Naive thymus-derived CD8-positive, alpha-beta T cell (primary cell): Measurements from ENCODE around the gene MITF. TPM values are rescaled to one million over a fixed set of nuclear protein-coding genes. Genes with fewer than 3 reads are reported as not detected.

Experiments
- ATAC-seq, 2 donors: fragments of 150-1000 bp; cut with Tn5 transposase in 1 of 2; sonication (Bioruptor Pico), chemical (Tn5 transposase) in 1 of 2; 1 replicate in 1 of 2; 2 replicates in 1 of 2; pipeline ENCODE4 v1.10.0; 2021; ENCODE audit warnings: mild to moderate bottlenecking in 2 of 2, moderate library complexity in 2 of 2
- POLR2A ChIA-PET: fragments of 350-600 bp; sonication (Branson Sonifier 250); formaldehyde crosslinking; loops from one replicate; lab custom pipeline; 2021; ENCODE audit warnings: antibody characterized with exemption; lab: Charles Lee
- DNase-seq, 10 donors: peaks; one replicate each; pipeline versions ENCODE4 v3.0.0 to v3.0.0-alpha.2; 2020 to 2022
- H3K27ac Mint-ChIP-seq, 10 donors: one replicate each; pipeline ENCODE4 v1.8.0; 2020 to 2022; ENCODE audit warnings: mild to moderate bottlenecking in 10 of 10, mixed read lengths in 10 of 10, moderate library complexity in 4 of 10, inconsistent platforms in 1 of 10
- H3K27me3 Mint-ChIP-seq, 5 donors: one replicate each; pipeline ENCODE4 v1.8.0; 2021 to 2022; ENCODE audit warnings: mixed read lengths in 5 of 5
- H3K36me3 Mint-ChIP-seq, 3 donors: one replicate each; pipeline ENCODE4 v1.8.0; 2020 to 2022; ENCODE audit warnings: mixed read lengths in 3 of 3, mild to moderate bottlenecking in 2 of 3, inconsistent platforms in 1 of 3
- H3K4me1 Mint-ChIP-seq, 4 donors: one replicate each; pipeline ENCODE4 v1.8.0; 2021 to 2022; ENCODE audit warnings: mixed read lengths in 4 of 4
- H3K4me3 Mint-ChIP-seq, 10 donors: one replicate each; pipeline ENCODE4 v1.8.0; 2020 to 2022; ENCODE audit warnings: mild to moderate bottlenecking in 10 of 10, mixed read lengths in 10 of 10, moderate library complexity in 6 of 10, inconsistent platforms in 1 of 10
- H3K9me3 Mint-ChIP-seq, 9 donors: one replicate each; pipeline ENCODE4 v1.8.0; 2020 to 2022; ENCODE audit warnings: mixed read lengths in 9 of 9, mild to moderate bottlenecking in 3 of 9, inconsistent platforms in 1 of 9, moderate library complexity in 1 of 9
- polyA plus RNA-seq, 3 donors: library from polyadenylated mRNA; unstranded; fragments of 300-500 nt; fragmentation: Illumina TruSeq; gene quantifications; one replicate each; pipeline ENCODE4 v1.2.3, GENCODE V29; 2021
- total RNA-seq, 8 experiments: library from RNA in 2 of 8; stranded (reverse) in 2 of 8; gene quantifications; one replicate each; pipeline ENCODE4 v1.2.3 and lab custom pipeline; 2021 to 2026

MITF gene
- total and polyA plus RNA-seq, 5 experiments from 2014 or later, result 0.23 to 0.33 TPM; not detected in 3

DNA sequence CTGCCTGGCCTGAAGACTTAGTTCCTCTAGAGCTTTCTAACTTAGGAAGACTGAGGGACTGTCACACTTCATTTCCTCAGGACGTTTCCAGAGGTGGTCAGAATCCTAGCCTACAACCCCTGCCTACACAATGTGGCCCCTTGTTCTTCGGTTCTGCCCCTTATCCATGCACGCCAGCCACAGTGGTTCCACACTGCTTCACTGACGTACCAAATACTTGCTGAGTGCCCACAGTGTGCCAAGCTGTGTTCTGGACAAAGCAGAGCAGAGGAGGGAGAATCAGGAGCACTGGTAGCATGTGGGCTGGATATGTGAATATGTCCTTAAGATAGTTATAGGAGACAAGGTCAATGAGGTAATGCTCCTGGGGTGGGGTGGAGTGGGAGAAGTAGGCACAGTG lies 189.8 kb downstream of the MITF start:
- H3K9me3 Mint-ChIP-seq, result peaks cover 0 to 2% (median 0%) of the 10 kb centered on the region in 9 donors
- H3K27ac Mint-ChIP-seq, result no peak overlapping the region
- no peak for ATAC-seq
- H3K4me1 Mint-ChIP-seq, result no peaks in the 10 kb centered on the region
- H3K27me3 Mint-ChIP-seq, result peaks cover 0 to 7% (median 0%) of the 10 kb centered on the region in 5 donors
- POLR2A ChIA-PET, result no interaction called here
- no peak for DNase-seq
- no peak overlapping the region for H3K4me3 Mint-ChIP-seq
- no peaks in the 10 kb centered on the region for H3K36me3 Mint-ChIP-seq

DNA sequence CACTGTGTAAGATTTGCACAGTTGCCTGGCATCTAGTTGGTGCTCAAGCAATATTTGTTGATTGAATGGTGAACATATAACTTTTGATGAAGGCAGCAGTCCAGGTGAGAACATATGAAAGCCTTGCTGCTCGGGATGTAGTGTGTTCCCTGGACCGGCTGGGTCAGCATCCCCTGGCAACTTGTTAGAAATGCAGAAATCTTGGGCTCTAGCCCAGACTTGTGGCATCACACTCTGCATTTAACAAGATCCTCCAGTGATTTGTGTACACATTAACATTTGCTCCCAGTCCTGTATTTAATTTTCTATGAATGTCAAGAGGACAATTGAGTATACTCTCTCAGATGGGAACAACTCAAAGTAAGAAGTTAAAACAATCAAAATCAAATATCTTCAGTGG lies 191.3 kb downstream of the MITF start:
- DNase-seq, result no peak
- peaks cover 0 to 2% (median 0%) of the 10 kb centered on the region in 9 donors for H3K9me3 Mint-ChIP-seq
- POLR2A ChIA-PET, result no interaction called here

DNA sequence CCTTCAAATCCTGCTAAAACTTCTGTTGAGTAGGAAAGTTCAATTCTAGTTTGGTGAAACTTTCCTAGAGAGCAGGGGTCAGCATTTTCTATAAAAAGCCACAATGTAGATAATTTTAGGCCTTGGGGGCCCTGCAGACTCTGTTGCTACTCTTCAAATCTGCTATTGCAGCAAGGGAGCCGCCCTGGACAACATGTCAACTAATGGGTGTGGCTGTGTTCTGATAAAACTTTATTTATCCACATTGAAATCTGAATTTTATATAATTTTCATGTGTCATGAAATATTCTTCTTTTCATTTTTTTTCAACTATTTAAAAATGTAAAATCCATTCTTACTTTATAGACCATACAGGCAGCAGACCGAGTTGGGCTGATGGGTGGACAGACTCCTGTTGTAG lies 192.8 kb downstream of the MITF start:
- Mint-ChIP-seq H3K4me3 (no peak overlapping the region), H3K4me1 (no peaks in the 10 kb centered on the region), H3K27ac (no peak overlapping the region), H3K9me3 (peaks cover 0 to 2% (median 0%) of the 10 kb centered on the region in 9 donors), H3K27me3 (peaks cover 0 to 7% (median 0%) of the 10 kb centered on the region in 5 donors), H3K36me3 (no peaks in the 10 kb centered on the region)
- ATAC-seq, result no peak
- no peak for DNase-seq
- POLR2A ChIA-PET, result no interaction called here

More for the DNA sequence above, 191.3 kb downstream of the MITF start:
- no peaks in the 10 kb centered on the region for H3K4me1 Mint-ChIP-seq
- no peak overlapping the region for H3K4me3 Mint-ChIP-seq
- no peaks in the 10 kb centered on the region for H3K36me3 Mint-ChIP-seq
- ATAC-seq, result no peak
- H3K27ac Mint-ChIP-seq, result no peak overlapping the region
- H3K27me3 Mint-ChIP-seq, result peaks cover 0 to 7% (median 0%) of the 10 kb centered on the region in 5 donors

DNA sequence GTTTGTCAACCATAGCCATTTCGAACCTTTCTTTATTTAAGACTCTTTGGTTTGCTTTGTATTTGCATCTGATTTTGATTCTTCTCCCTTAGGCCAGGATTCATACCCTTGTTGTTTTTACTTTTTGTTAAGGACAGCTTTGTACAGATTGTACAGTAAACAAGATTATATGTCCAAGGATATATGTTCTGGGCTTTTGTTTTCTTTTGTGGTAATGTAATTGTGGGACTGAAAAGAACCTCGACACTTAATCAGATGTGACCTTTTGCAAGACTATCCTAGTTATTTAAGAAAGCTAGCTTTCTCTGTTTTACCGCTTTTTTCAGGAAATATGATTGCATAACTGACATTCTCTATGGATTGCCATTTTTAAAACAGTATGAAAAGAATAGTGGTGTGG lies 193.2 kb downstream of the MITF start:
- no peak overlapping the region for H3K27ac Mint-ChIP-seq
- peaks cover 0 to 7% (median 0%) of the 10 kb centered on the region in 5 donors for H3K27me3 Mint-ChIP-seq
- no peaks in the 10 kb centered on the region for H3K4me1 Mint-ChIP-seq
- H3K36me3 Mint-ChIP-seq, result no peaks in the 10 kb centered on the region
- ATAC-seq (no peak), DNase-seq (no peak)
- peaks cover 0 to 2% (median 0%) of the 10 kb centered on the region in 9 donors for H3K9me3 Mint-ChIP-seq
- H3K4me3 Mint-ChIP-seq, result no peak overlapping the region
- POLR2A ChIA-PET, result no interaction called here

DNA sequence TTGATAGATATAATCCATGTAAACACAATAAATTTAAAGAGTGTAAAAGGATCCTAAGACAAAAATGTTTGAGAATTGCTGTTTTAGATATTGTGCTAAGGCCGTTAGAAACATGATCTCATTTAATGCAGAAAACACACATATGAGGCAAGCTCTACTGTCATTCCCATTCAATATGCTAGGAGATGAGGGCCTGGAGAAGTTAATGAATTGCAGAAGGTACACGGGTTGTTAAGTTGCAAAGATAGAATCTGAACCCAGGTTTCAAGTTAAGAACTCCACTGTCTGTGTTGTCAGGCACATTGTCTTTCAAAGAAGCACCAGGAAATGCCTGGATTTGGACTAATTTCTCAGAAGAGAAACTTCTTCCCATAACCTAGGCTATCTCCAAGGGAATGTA lies 195.1 kb downstream of the MITF start:
- Mint-ChIP-seq H3K27ac (no peak overlapping the region), H3K27me3 (peaks cover 0 to 8% (median 3%) of the 10 kb centered on the region in 5 donors), H3K4me3 (no peak overlapping the region), H3K9me3 (peaks cover 0 to 2% (median 0%) of the 10 kb centered on the region in 9 donors), H3K4me1 (no peaks in the 10 kb centered on the region), H3K36me3 (no peaks in the 10 kb centered on the region)
- POLR2A ChIA-PET, result no interaction called here
- DNase-seq (no peak), ATAC-seq (no peak)

DNA sequence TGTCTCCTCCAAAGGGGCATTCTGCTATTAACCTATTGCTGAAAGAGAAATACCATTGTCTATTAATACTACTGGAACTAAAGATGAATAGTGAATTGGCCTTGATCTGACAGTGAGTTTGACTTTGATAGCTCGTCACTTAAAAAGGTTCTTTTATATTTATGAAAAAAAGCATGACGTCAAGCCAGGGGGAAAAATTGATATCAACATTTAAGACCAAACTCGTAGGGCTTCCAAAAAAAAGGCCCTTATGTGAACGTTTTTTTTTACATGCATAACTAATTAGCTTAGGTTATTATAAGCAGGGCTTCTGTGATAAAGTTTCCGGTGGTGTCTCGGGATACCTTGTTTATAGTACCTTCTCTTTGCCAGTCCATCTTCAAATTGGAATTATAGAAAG lies 197.0 kb downstream of the MITF start:
- H3K4me3 Mint-ChIP-seq, result no peak overlapping the region
- POLR2A ChIA-PET, result no interaction called here
- H3K36me3 Mint-ChIP-seq, result no peaks in the 10 kb centered on the region
- ATAC-seq (no peak), DNase-seq (no peak)
- H3K9me3 Mint-ChIP-seq, result no peaks in the 10 kb centered on the region
- no peaks in the 10 kb centered on the region for H3K4me1 Mint-ChIP-seq
- peaks cover 0 to 4% (median 1%) of the 10 kb centered on the region in 5 donors for H3K27me3 Mint-ChIP-seq
- no peak overlapping the region for H3K27ac Mint-ChIP-seq

DNA sequence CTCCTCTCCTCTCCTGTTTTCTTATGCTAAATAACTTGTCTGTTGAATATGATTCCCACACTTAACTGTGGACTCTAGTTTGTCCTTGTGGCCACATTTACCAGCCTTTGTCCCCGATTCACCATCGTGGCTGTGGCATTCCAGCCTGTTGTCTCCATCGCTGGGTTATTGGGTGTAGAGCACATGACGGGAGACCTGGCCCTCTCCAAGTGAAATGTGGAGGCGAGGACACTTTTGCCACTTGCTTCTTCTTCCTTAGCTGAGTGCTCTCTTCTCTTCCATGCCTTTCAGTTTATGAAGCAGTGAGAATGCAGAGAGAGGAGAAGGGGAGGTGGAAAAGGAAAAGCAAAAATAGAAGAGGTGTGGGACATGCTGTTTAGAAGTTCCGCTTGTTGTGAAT lies 198.8 kb downstream of the MITF start:
- no peak for DNase-seq
- H3K4me1 Mint-ChIP-seq, result no peaks in the 10 kb centered on the region
- no peaks in the 10 kb centered on the region for H3K9me3 Mint-ChIP-seq
- no peaks in the 10 kb centered on the region for H3K36me3 Mint-ChIP-seq
- H3K27me3 Mint-ChIP-seq, result peaks cover 0 to 4% (median 1%) of the 10 kb centered on the region in 5 donors
- ATAC-seq, result no peak
- H3K4me3 Mint-ChIP-seq, result no peak overlapping the region
- no peak overlapping the region for H3K27ac Mint-ChIP-seq
- POLR2A ChIA-PET, result no interaction called here

DNA sequence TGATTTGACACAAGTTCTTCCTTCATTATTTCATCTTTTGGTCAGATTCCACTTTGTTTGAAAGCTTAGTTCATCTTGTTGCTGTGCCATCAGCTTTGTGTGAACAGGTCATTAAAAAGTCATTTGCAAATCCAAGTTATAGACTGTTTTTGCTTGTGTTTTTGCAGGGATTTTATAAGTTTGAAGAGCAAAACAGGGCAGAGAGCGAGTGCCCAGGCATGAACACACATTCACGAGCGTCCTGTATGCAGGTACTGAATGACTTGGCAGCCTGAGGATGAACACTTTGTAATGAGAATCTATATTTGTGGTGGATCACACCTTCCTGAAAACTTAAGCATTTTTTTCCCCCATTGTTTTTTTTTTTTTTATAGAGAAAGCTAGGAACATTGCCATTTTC lies 199.7 kb downstream of the MITF start:
- Mint-ChIP-seq H3K9me3 (no peaks in the 10 kb centered on the region), H3K4me3 (no peak overlapping the region), H3K27me3 (peaks cover 0 to 4% (median 1%) of the 10 kb centered on the region in 5 donors), H3K4me1 (no peaks in the 10 kb centered on the region), H3K27ac (no peak overlapping the region), H3K36me3 (no peaks in the 10 kb centered on the region)
- ATAC-seq, result no peak
- no peak for DNase-seq
- POLR2A ChIA-PET, result no interaction called here

DNA sequence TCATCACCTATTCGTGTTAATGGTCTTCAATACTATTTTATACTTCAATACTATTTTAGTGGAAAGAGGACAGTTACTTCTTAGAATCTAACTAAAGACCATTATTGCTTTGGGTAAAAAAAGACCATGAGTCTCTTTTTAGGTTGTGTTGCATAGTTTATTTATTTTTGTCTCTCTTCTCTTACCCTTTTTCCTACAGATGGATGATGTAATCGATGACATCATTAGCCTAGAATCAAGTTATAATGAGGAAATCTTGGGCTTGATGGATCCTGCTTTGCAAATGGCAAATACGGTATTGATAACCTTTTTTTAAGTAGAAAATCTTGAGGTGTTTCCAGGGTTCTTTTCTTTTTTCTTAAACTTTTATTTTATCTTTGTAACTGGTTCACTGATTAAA lies 201.8 kb downstream of the MITF start:
- Mint-ChIP-seq H3K27me3 (peaks cover 0 to 4% (median 1%) of the 10 kb centered on the region in 5 donors), H3K4me1 (no peaks in the 10 kb centered on the region), H3K4me3 (no peak overlapping the region), H3K9me3 (no peaks in the 10 kb centered on the region), H3K36me3 (no peaks in the 10 kb centered on the region), H3K27ac (no peak overlapping the region)
- POLR2A ChIA-PET, result no interaction called here
- DNase-seq (no peak), ATAC-seq (no peak)

DNA sequence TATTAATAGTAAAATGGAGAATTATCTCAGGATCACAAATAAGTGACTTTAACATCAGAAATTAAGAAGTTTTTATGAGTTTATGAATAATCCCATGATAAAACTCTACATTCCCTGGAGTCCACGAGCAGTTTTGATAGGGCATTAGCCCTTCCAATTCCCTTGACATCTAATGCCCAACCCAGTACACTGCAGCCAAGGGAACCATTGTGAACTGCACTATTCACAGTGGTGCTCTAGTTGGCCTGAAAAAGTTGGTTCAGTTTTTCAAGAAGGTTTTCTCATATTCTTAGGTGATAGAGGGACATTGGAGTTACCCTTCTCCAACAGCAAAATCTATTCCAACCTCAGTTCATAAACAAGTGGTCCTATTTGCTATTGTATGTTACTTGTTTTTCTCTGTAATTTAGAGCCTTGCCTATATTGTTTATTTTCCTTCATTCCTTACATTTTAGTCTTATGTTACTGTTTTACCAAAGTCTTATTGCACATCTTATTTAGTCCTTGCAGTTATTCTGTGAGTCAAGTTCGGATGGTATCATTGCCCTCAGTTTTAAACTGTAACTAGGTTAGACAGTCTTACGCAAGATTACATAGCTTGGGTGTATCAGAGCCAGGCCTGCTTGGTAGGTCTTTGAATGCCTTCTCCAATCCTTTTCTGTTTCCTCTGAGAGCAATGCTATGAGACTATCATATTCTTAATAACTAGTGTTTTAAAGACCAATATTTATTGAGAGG lies 202.3 kb downstream of the MITF start:
- DNase-seq (no peak), ATAC-seq (no peak)
- Mint-ChIP-seq H3K4me3 (no peak overlapping the region), H3K9me3 (no peaks in the 10 kb centered on the region), H3K4me1 (no peaks in the 10 kb centered on the region), H3K27me3 (peaks cover 0 to 4% (median 1%) of the 10 kb centered on the region in 5 donors), H3K36me3 (no peaks in the 10 kb centered on the region), H3K27ac (no peak overlapping the region)
- POLR2A ChIA-PET, result no interaction called here

DNA sequence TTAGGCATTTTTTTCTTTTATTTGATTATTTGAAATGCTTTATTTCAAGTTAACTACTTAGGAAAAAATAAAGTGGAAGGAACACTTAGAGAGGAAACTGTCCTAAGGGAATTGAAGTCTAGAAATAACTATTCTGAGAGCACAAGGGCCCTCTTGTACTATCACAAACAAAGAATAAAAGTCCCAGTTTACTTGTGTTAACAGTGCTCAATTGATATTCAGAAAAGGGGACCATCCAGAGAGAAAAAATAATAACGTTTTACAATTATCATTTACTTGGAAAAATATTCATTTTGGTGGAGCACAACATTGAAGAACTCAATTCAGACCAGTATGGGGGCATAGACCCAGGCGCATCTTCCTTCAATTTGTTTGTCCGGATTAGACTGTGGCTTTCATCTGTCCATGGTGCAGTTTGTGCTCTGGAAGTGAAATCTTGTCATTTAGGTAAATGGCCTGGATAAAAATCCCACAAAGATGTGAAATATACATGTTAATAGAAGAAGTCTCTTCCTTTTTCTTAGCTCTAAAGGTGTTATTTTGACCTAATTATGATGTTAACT lies 205.7 kb downstream of the MITF start:
- POLR2A ChIA-PET, result no interaction called here
- no peak for ATAC-seq

DNA sequence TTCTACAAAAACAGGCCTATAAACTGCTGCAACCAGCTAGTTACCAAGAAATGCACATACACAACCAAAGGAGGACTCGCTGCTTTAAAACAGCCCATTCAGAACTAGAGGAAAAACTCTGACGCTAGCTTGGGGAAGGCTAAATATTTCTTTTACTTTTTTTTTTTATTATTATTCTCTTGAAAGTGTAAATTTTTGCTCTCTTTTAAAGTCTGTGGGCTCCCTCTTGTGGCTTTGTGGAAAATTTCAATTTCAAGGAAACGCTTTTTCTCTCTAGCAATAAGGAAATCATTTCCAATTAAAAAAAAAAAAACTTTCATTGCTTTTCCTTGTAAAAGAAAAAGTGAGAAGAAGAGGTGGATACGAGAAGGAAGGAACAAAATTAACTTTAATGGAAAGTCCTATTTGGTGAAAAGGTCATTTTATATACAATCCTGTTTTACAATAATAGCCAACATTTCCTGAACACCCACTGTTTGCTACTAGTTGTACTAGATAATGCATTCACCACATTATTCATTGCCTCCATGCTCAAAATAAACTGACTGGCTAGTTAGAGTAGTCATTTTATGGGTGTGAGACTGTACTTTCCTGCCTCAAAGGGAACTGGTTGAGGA lies 209.1 kb downstream of the MITF start:
- Mint-ChIP-seq H3K4me3 (no peak overlapping the region), H3K27ac (peak overlapping the region in 1 of 10 donors; percentile 12), H3K4me1 (no peaks in the 10 kb centered on the region), H3K27me3 (no peaks in the 10 kb centered on the region), H3K36me3 (no peaks in the 10 kb centered on the region), H3K9me3 (no peaks in the 10 kb centered on the region)
- POLR2A ChIA-PET, result no interaction called here
- DNase-seq (peak in 1 of 10 donors; percentile 0), ATAC-seq (no peak)

More for the DNA sequence above, 205.7 kb downstream of the MITF start:
- Mint-ChIP-seq H3K4me1 (no peaks in the 10 kb centered on the region), H3K4me3 (no peak overlapping the region), H3K27me3 (no peaks in the 10 kb centered on the region), H3K36me3 (no peaks in the 10 kb centered on the region), H3K9me3 (no peaks in the 10 kb centered on the region), H3K27ac (no peak overlapping the region)
- DNase-seq, result no peak

DNA sequence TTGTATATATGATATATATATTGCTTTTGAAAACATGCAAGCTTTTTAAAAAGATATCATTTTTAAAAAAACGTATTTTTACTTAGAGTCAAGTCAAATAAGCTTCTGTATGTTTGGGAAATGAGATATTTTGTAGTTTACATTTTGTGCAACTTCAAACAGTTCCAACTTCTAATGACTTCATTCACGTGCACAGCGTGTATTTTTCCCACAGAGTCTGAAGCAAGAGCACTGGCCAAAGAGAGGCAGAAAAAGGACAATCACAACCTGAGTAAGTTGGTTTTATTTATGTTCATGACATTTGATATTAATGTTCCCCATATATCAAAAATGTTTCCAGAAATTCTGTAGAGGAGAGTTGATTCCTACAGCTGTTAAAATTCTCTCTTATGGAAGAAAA lies 212.4 kb downstream of the MITF start:
- ATAC-seq (no peak), DNase-seq (no peak)
- Mint-ChIP-seq H3K27me3 (peaks cover 0 to 2% (median 0%) of the 10 kb centered on the region in 5 donors), H3K9me3 (no peaks in the 10 kb centered on the region), H3K4me1 (no peaks in the 10 kb centered on the region), H3K36me3 (no peaks in the 10 kb centered on the region), H3K4me3 (no peak overlapping the region), H3K27ac (no peak overlapping the region)
- POLR2A ChIA-PET, result no interaction called here
